A673 (cell line): ENCODE measurements around the gene DCLK2. TPM values are rescaled to one million over a fixed set of nuclear protein-coding genes. Genes with fewer than 3 reads are reported as not detected.

Experiments
- BruUV-seq: library from RNA; stranded (reverse); fragments of 400-500 nt; replicated peaks from 2 replicates; lab custom pipeline; 2021; lab: Mats Ljungman, UMichigan
- CTCF ChIA-PET: fragments of 300-600 bp; sonication (Branson Sonifier 250); formaldehyde crosslinking; loops from one replicate; lab custom pipeline; 2022; ENCODE audit warnings: antibody characterized with exemption; lab: Charles Lee
- POLR2A ChIA-PET: fragments of 300-600 bp; sonication (Branson Sonifier 250); formaldehyde crosslinking; loops from one replicate; lab custom pipeline; 2022; ENCODE audit warnings: antibody characterized with exemption; ENCODE audit not compliant: low non-redundant PET; lab: Charles Lee
- DNase-seq: peaks from one replicate; pipeline ENCODE4 v3.0.0-alpha.2; 2015; ENCODE audit warnings: low spot score
- H3K27ac ChIP-seq: fragments of 200-600 bp; sonication (generic); 2 replicates; pipeline ENCODE4 v1.5.1; 2016; ENCODE audit warnings: mixed run types, low read depth, mild to moderate bottlenecking, mixed read lengths, antibody characterized with exemption, low read length; ENCODE audit not compliant: poor library complexity, severe bottlenecking
- H3K27me3 ChIP-seq: fragments of 200-600 bp; sonication (generic); replicated peaks from 2 replicates; pipeline ENCODE4 v1.6.1; 2017; ENCODE audit warnings: mixed run types, low read depth, mild to moderate bottlenecking, mixed read lengths, antibody characterized with exemption, low read length; ENCODE audit not compliant: insufficient read depth, poor library complexity
- H3K36me3 ChIP-seq: fragments of 200-600 bp; sonication (generic); 2 replicates; pipeline ENCODE4 v1.6.1; 2016; ENCODE audit warnings: mixed run types, mild to moderate bottlenecking, mixed read lengths, antibody characterized with exemption, low read length; ENCODE audit not compliant: insufficient read depth, poor library complexity, severe bottlenecking
- H3K4me1 ChIP-seq: fragments of 200-600 bp; sonication (generic); 2 replicates; pipeline ENCODE4 v1.6.1; 2017; ENCODE audit warnings: mixed run types, mild to moderate bottlenecking, mixed read lengths, antibody characterized with exemption, low read length; ENCODE audit not compliant: insufficient read depth, poor library complexity, severe bottlenecking
- H3K4me3 ChIP-seq: fragments of 200-600 bp; sonication (generic); 2 replicates; pipeline ENCODE4 v1.5.1; 2016; ENCODE audit warnings: low read depth, mixed run types, mild to moderate bottlenecking, mixed read lengths, low read length; ENCODE audit not compliant: poor library complexity, severe bottlenecking
- H3K9me3 ChIP-seq: fragments of 200-600 bp; sonication (generic); 2 replicates; pipeline ENCODE4 v1.6.1; 2016; ENCODE audit warnings: mixed run types, low read depth, mild to moderate bottlenecking, mixed read lengths, antibody characterized with exemption, low read length; ENCODE audit not compliant: poor library complexity, severe bottlenecking
- CTCF ChIP-seq: fragments of 300-800, 200-600 bp; sonication (generic); conservative IDR thresholded peaks from 2 replicates; pipeline ENCODE4 v1.5.1; 2017; ENCODE audit warnings: low read depth, mild to moderate bottlenecking, antibody characterized with exemption, low read length, moderate library complexity, mixed read lengths
- EZH2 ChIP-seq: fragments of 200-600 bp; sonication (generic); IDR thresholded peaks from 2 replicates; pipeline ENCODE4 v1.6.1; 2017; ENCODE audit warnings: borderline replicate concordance, low read depth, mild to moderate bottlenecking, mixed read lengths, antibody characterized with exemption, low read length; ENCODE audit not compliant: poor library complexity, severe bottlenecking
- intact Hi-C: fragments of 100-400 bp; cut with micrococcal nuclease; formaldehyde crosslinking; loops from one replicate; pipeline ENCODE4 v1.10.0; 2022; ENCODE audit not compliant: unreplicated experiment
- total RNA-seq: library from RNA; stranded (reverse); gene quantifications from 2 replicates; pipeline ENCODE4 v1.2.3, GENCODE V29; 2021

The DCLK2 gene
- total RNA-seq, 1 experiment from 2014 or later, result 4.9 TPM

- CTCF ChIA-PET, result no interaction called here
- POLR2A ChIA-PET, result no interaction called here
- no TSS peak for BruUV-seq
- TF ChIP-seq CTCF (no peak), EZH2 (no peak)
- DNase-seq, result no peak
- Histone ChIP-seq H3K27ac (no peak overlapping the region), H3K4me3 (no peak overlapping the region), H3K9me3 (no peaks in the 10 kb centered on the region), H3K36me3 (no peaks in the 10 kb centered on the region), H3K4me1 (no peaks in the 10 kb centered on the region), H3K27me3 (no peaks in the 10 kb centered on the region)
- intact Hi-C loops, result no loop called here
These were observed 27.7 kb upstream of the DCLK2 start for GRCh38 chr4:150050566-150050965.

GRCh38 chr4:150051111-150051510 lies 27.1 kb upstream of the DCLK2 start:
- intact Hi-C loops, result no loop called here
- Histone ChIP-seq H3K36me3 (no peaks in the 10 kb centered on the region), H3K9me3 (no peaks in the 10 kb centered on the region), H3K27ac (no peak overlapping the region), H3K4me3 (no peak overlapping the region), H3K27me3 (no peaks in the 10 kb centered on the region), H3K4me1 (no peaks in the 10 kb centered on the region)
- no peak for DNase-seq
- TF ChIP-seq CTCF, result no peak
- TF ChIP-seq EZH2, result no peak
- POLR2A ChIA-PET, result no interaction called here
- CTCF ChIA-PET, result no interaction called here
- no TSS peak for BruUV-seq

- ChIA-PET CTCF (no interaction called here), POLR2A (no interaction called here)
- DNase-seq, result no peak
- Histone ChIP-seq H3K4me1 (no peaks in the 10 kb centered on the region), H3K4me3 (no peak overlapping the region), H3K9me3 (no peaks in the 10 kb centered on the region), H3K36me3 (no peaks in the 10 kb centered on the region), H3K27me3 (no peaks in the 10 kb centered on the region), H3K27ac (no peak overlapping the region)
- intact Hi-C loops, result no loop called here
- TF ChIP-seq CTCF, result no peak
- BruUV-seq, result no TSS peak
These were observed 22.8 kb upstream of the DCLK2 start for GRCh38 chr4:150055467-150055866.
